Heart right ventricle (tissue), 16 donors: ENCODE measurements around the gene CFAP161. TPM values are rescaled to one million over a fixed set of nuclear protein-coding genes. Genes with fewer than 3 reads are reported as not detected.

Source experiments
- ATAC-seq, 8 donors: fragments of 200-7000 bp; cut with Tn5 transposase; one replicate each; pipeline ENCODE4 v1.9.1; 2020; ENCODE audit warnings: mild to moderate bottlenecking in 8 of 8, moderate library complexity in 8 of 8, moderate number of reproducible peaks in 1 of 8
- DNase-seq, 2 donors: peaks; one replicate each; pipeline ENCODE4 v3.0.0-alpha.2; 2020
- H3K27ac ChIP-seq, 10 donors: fragments of 200-600 bp; sonication (generic) in 2 of 10; one replicate each; pipeline versions ENCODE4 v1.5.0 to v1.8.0; 2020 to 2022; ENCODE audit warnings: mild to moderate bottlenecking in 3 of 10
- H3K27me3 ChIP-seq, 7 donors: fragments of 200-600 bp; one replicate each; pipeline ENCODE4 v1.8.0; 2021 to 2022; ENCODE audit warnings: mild to moderate bottlenecking in 2 of 7
- H3K36me3 ChIP-seq, 9 donors: fragments of 200-600 bp; sonication (generic) in 1 of 9; one replicate each; pipeline versions ENCODE4 v1.5.0 to v1.8.0; 2020 to 2022; ENCODE audit warnings: mild to moderate bottlenecking in 2 of 9
- H3K4me1 ChIP-seq, 9 donors: fragments of 200-600 bp; sonication (generic) in 1 of 9; one replicate each; pipeline versions ENCODE4 v1.5.0 to v1.8.0; 2020 to 2022; ENCODE audit warnings: mild to moderate bottlenecking in 4 of 9
- H3K4me3 ChIP-seq, 10 donors: fragments of 200-600 bp; sonication (generic) in 2 of 10; one replicate each; pipeline versions ENCODE4 v1.5.0 to v1.8.0; 2020 to 2022; ENCODE audit warnings: mild to moderate bottlenecking in 7 of 10, moderate library complexity in 2 of 10
- H3K9me3 ChIP-seq, 11 donors: fragments of 200-600 bp in 10 of 11; sonication (generic) in 2 of 11; one replicate each; pipeline versions ENCODE4 v1.5.0 to v1.8.0; 2013 to 2022; ENCODE audit warnings: mild to moderate bottlenecking in 2 of 11, control low read depth in 1 of 11, moderate library complexity in 1 of 11
- WGBS, 2 donors: extraction: QIAGEN DNeasy Blood & Tissue Kit; methylation state at CpG; one replicate each; pipeline ENCODE4 v1.1.7; 2013; ENCODE audit warnings: inconsistent platforms in 1 of 2; 5-methylcytosine and 5-hydroxymethylcytosine counted together
- intact Hi-C, 10 donors: fragments of 100-400 bp; cut with DNase I; formaldehyde crosslinking; loops; one replicate each; pipeline versions ENCODE4 v1.11.1 to v1.14.2; 2022
- polyA plus RNA-seq, 2 donors: library from polyadenylated mRNA; stranded (reverse); fragments of 200-250 nt; gene quantifications; one replicate each; pipeline ENCODE4 v1.2.3, GENCODE V29; 2013
- total RNA-seq, 10 donors: library from RNA; stranded (reverse); fragmentation: NEBNext Ultra II Directional in 3 of 10; extraction: Animal tissue kit (Norgen Biotek cat#: 25700) in 3 of 10; gene quantifications; one replicate each; pipeline versions ENCODE4 v1.2.1 to v1.2.4, GENCODE V29; 2021 to 2023
- TF ChIP-seq, protein P1 (sequence below), 9 donors: fragments of 200-600 bp; sonication (generic) in 2 of 9; IDR thresholded peaks; one replicate each; pipeline versions ENCODE4 v1.5.0 to v1.8.0; 2021 to 2022; ENCODE audit warnings: antibody characterized with exemption in 9 of 9, mild to moderate bottlenecking in 5 of 9, moderate library complexity in 1 of 9
- donor health status: Arrhythmogenic right ventricular cardiomyopathy.
- donor health status: ischemic (EF 13 %, LVEDD 7.1; RV severe dilation, severe dysfunction).
- donor health status: healthy with polysubstance abuse.
- donor health status: DM: no; HTN: yes; CAD: no.
- donor health status: DM: no; HTN: no; CAD: no.
- donor health status: ischemic (EF 25% LVEDD 6.9; RV normal size, moderate dysfunction).
- donor health status: ischemic (EF 25% LVEDD 5.7; RV mildly dilated, moderate dysfunction).
- donor health status: healthy.
- donor health status: DM: yes; HTN: yes; CAD: no.
- donor health status: Ischemic cardiomyopathy.
- donor health status: ischemic (EF 35%, LVEDD 5.7; RV mildly dilated, moderate dysfunction).
- donor health status: nonischemic (EF 11% LVEDD 7.7; RV severe dilation, severe dysfunction).
- donor health status: DM: yes; HTN: yes; CAD: no.
- donor health status: PGD.
- donor health status: ischemic (EF 29% LVEDD 5.4; RV normal size, mild dysfunction).
- donor health status: nonischemic (EF 23%, LVEDD 6.1; RV moderate dilation, normal function).

The CFAP161 gene
- total and polyA plus RNA-seq, 12 donors, result 0.28 to 1.2 (median 0.83) TPM

DNA sequence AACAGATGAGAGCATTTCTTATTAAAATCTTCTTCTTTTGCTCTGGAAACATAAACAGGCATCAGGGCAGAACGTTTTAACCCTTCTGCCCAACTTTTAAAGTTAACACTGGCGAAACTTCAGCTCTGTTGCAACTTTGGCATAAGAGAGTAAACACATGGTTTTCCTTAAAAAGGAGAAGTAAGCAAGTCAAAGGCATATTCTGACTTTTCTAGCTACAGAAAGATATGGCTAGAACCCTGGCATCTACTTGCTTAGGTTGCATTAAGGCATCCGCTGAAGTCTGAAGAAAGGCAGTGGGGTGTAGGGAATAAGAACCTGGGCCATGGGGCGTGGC is 49.3 kb downstream of the CFAP161 start:
- intact Hi-C loops, result loop anchor here in 1 of 10 donors (10.0 kb wide), 1 partner anchor 61 kb away; no protein-coding TSS in a partner anchor
- H3K4me3 ChIP-seq, result peak overlapping the region in 8 of 10 donors; percentile 13 to 46 (median 43)
- TF ChIP-seq, protein P1, sequence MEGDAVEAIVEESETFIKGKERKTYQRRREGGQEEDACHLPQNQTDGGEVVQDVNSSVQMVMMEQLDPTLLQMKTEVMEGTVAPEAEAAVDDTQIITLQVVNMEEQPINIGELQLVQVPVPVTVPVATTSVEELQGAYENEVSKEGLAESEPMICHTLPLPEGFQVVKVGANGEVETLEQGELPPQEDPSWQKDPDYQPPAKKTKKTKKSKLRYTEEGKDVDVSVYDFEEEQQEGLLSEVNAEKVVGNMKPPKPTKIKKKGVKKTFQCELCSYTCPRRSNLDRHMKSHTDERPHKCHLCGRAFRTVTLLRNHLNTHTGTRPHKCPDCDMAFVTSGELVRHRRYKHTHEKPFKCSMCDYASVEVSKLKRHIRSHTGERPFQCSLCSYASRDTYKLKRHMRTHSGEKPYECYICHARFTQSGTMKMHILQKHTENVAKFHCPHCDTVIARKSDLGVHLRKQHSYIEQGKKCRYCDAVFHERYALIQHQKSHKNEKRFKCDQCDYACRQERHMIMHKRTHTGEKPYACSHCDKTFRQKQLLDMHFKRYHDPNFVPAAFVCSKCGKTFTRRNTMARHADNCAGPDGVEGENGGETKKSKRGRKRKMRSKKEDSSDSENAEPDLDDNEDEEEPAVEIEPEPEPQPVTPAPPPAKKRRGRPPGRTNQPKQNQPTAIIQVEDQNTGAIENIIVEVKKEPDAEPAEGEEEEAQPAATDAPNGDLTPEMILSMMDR (IDR thresholded peaks at IDR 0.05), result no peak
- DNase-seq (no peak), ATAC-seq (peak in 1 of 8 donors; percentile 14)
- no peaks in the 10 kb centered on the region for H3K9me3 ChIP-seq
- H3K27ac ChIP-seq, result peak overlapping the region in 9 of 10 donors; percentile 28 to 74 (median 59)
- peaks cover 0 to 22% (median 5%) of the 10 kb centered on the region in 9 donors for H3K4me1 ChIP-seq
- peaks cover 0 to 3% (median 0%) of the 10 kb centered on the region in 9 donors for H3K36me3 ChIP-seq
- peaks cover 0 to 23% (median 4%) of the 10 kb centered on the region in 7 donors for H3K27me3 ChIP-seq
- WGBS, 2 donors, result 70% methylated on average over 4 of the region's 4 CpGs

DNA sequence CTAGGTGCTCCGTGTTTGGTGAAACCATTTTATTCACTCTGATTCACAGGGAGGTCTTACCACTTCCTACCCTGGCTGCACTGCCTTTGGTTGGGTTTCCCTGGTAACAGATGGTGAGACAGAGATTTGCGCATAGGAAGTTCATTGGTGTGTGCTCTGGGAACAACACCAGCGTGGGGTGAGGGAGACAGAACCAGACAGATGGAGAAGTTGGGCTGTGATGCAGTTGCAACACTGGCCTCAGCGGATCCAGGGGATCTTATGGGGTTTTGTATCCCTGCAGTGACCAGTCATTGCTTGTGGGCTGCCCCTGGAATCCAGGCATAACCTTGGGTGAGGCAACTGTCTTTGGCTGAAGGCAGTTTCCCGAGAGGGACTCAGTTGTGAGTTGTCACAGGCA is 50.1 kb downstream of the CFAP161 start:
- Histone ChIP-seq H3K4me1 (peaks cover 0 to 22% (median 4%) of the 10 kb centered on the region in 9 donors), H3K36me3 (peaks cover 0 to 7% (median 0%) of the 10 kb centered on the region in 9 donors), H3K4me3 (no peak overlapping the region), H3K27me3 (peaks cover 0 to 23% (median 4%) of the 10 kb centered on the region in 7 donors), H3K27ac (peak overlapping the region in 5 of 10 donors; percentile 22 to 74 (median 72)), H3K9me3 (no peaks in the 10 kb centered on the region)
- peak in 6 of 8 donors; percentile 6 to 76 (median 32) for ATAC-seq
- TF ChIP-seq, protein P1 (IDR thresholded peaks at IDR 0.05), result no peak
- DNase-seq, result no peak
- 78 to 84% methylated on average over 5 of the region's 5 CpGs for WGBS, 2 donors
- intact Hi-C loops, result loop anchor here in 1 of 10 donors (10.0 kb wide), 1 partner anchor 61 kb away; no protein-coding TSS in a partner anchor

DNA sequence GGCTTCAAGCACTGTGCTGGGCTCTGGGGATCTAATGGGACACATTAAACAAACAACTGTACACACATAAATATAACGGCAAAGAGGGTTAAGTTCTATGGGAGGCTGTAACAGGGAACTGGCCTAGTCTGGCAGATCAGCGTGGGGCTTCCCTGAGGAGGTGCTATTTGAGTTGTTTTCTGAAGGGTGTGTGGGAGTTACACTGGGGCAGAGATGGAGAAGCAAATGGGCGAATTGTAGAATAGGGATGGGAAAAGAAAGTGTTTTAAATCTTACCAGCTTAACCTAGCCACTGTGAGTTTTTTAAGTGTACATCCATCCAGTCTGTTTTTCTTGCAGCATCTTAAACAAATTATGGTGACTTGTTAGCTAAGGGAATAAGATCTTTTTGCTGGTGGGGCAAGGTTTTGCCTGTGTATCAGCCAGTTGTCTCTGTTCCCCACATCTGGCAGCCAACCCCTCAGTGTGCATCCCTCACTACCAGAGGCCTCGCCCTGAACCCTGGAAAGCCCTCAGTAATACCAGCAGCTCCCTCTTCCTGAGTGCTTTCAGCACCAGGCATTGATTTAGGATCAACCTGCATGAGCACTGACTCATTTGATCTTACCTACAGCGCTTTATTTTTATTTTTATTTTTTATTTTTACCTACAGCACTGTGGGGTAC is 51.7 kb downstream of the CFAP161 start:
- peak overlapping the region in 1 of 10 donors; percentile 12 for H3K27ac ChIP-seq
- H3K9me3 ChIP-seq, result no peaks in the 10 kb centered on the region
- peaks cover 0 to 22% (median 4%) of the 10 kb centered on the region in 7 donors for H3K27me3 ChIP-seq
- H3K36me3 ChIP-seq, result peaks cover 0 to 7% (median 0%) of the 10 kb centered on the region in 9 donors
- ATAC-seq, result no peak
- DNase-seq, result no peak
- intact Hi-C loops, result loop anchor here in 1 of 10 donors (10.0 kb wide), 1 partner anchor 59 kb away; no protein-coding TSS in a partner anchor
- TF ChIP-seq, protein P1 (IDR thresholded peaks at IDR 0.05), result no peak
- no peak overlapping the region for H3K4me3 ChIP-seq
- peaks cover 0 to 22% (median 4%) of the 10 kb centered on the region in 9 donors for H3K4me1 ChIP-seq
- 82 to 84% methylated on average over 5 of the region's 5 CpGs for WGBS, 2 donors

DNA sequence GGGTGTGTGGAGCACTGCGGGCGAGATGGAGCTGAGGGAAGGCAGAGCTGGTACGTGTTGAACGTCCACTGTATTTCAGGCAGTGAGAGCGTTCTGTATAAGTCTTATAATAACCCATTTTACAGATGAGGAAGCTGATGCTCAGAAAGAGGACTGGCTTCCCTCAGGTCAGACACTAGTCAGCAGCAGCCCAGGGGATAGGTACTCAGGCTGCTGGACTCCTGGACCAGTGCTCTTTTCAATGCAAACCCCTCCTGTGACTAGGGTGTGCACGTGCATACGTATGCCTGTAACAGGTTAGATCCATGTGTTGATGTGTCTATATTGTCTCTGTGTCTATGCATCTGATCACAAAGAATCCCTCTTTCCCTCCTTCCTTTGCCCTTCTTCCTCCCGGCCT is 54.3 kb downstream of the CFAP161 start:
- Histone ChIP-seq H3K4me1 (peaks cover 0 to 8% (median 0%) of the 10 kb centered on the region in 9 donors), H3K36me3 (peaks cover 0 to 7% (median 0%) of the 10 kb centered on the region in 9 donors), H3K9me3 (no peaks in the 10 kb centered on the region), H3K4me3 (no peak overlapping the region), H3K27me3 (peaks cover 0 to 9% (median 0%) of the 10 kb centered on the region in 7 donors), H3K27ac (no peak overlapping the region)
- intact Hi-C loops, result loop anchor here in 1 of 10 donors (10.0 kb wide), 1 partner anchor 56 kb away; no protein-coding TSS in a partner anchor
- TF ChIP-seq, protein P1 (IDR thresholded peaks at IDR 0.05), result no peak
- ATAC-seq (no peak), DNase-seq (no peak)
- WGBS, 2 donors, result 89 to 90% methylated on average over 8 of the region's 8 CpGs
